PC-9 (cell line): ENCODE measurements around the gene ABLIM1.

ENCODE experiments used
- EZH2 ChIP-seq: fragments of 200-600 bp; sonication (generic); IDR thresholded peaks from 2 replicates; pipeline ENCODE4 v1.8.0; 2017; ENCODE audit warnings: antibody characterized with exemption, low read depth
- TF ChIP-seq, protein P1 (sequence below): fragments of 200-600 bp; sonication (generic); conservative IDR thresholded peaks from 2 replicates; pipeline ENCODE4 v1.6.1; 2017; ENCODE audit warnings: mixed run types, antibody characterized with exemption, mild to moderate bottlenecking, moderate library complexity

GRCh38 chr10:114542373-114542772, 115.7 kb downstream of the ABLIM1 start:
- TF ChIP-seq, protein P1, sequence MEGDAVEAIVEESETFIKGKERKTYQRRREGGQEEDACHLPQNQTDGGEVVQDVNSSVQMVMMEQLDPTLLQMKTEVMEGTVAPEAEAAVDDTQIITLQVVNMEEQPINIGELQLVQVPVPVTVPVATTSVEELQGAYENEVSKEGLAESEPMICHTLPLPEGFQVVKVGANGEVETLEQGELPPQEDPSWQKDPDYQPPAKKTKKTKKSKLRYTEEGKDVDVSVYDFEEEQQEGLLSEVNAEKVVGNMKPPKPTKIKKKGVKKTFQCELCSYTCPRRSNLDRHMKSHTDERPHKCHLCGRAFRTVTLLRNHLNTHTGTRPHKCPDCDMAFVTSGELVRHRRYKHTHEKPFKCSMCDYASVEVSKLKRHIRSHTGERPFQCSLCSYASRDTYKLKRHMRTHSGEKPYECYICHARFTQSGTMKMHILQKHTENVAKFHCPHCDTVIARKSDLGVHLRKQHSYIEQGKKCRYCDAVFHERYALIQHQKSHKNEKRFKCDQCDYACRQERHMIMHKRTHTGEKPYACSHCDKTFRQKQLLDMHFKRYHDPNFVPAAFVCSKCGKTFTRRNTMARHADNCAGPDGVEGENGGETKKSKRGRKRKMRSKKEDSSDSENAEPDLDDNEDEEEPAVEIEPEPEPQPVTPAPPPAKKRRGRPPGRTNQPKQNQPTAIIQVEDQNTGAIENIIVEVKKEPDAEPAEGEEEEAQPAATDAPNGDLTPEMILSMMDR = no peak
- no peak for TF ChIP-seq EZH2
